Globus pallidus (tissue), 1 donor: ENCODE data around the gene FAM8A1.
"Not testable (repeated sequence)": the region's sequence is repeated elsewhere in the genome, so short reads cannot be mapped to it uniquely, and the experiment has no call there.

Source experiments
- DNase-seq: peaks from one replicate; pipeline ENCODE4 v3.0.0-alpha.2; 2015; ENCODE audit warnings: low spot score

Gene FAM8A1

GRCh38 chr6:17599877-17600526 is at the start of gene FAM8A1:
Gene FAM8A1, plus strand, starts transcription at chr6:17600302. Its CDS starts 108 bp downstream, at chr6:17600410.
- DNase-seq, result peak; percentile 95

- no peak for DNase-seq
Measured at GRCh38 chr6:17551383-17551958, 48.6 kb upstream of the FAM8A1 start.

GRCh38 chr6:17552861-17553260 is 47.2 kb upstream of the FAM8A1 start:
- no peak for DNase-seq

GRCh38 chr6:17556014-17556413 is 44.1 kb upstream of the FAM8A1 start:
- DNase-seq, result no peak

- no peak for DNase-seq
Measured at GRCh38 chr6:17562636-17563035, 37.5 kb upstream of the FAM8A1 start.

- no peak for DNase-seq
Measured at GRCh38 chr6:17565399-17565798, 34.7 kb upstream of the FAM8A1 start.

- DNase-seq, result no peak
Measured at GRCh38 chr6:17574866-17575560, 25.1 kb upstream of the FAM8A1 start.

GRCh38 chr6:17577059-17577458 is 23.0 kb upstream of the FAM8A1 start:
- no peak for DNase-seq

- peak; percentile 12 for DNase-seq
Measured at GRCh38 chr6:17580518-17581048, 19.5 kb upstream of the FAM8A1 start.

- DNase-seq, result not testable (repeated sequence)
Measured at GRCh38 chr6:17581282-17581681, 18.8 kb upstream of the FAM8A1 start.

GRCh38 chr6:17583811-17584210 is 16.3 kb upstream of the FAM8A1 start:
- DNase-seq, result no peak

- DNase-seq, result peak; percentile 84
Measured at GRCh38 chr6:17584241-17584803, 15.8 kb upstream of the FAM8A1 start.

- no peak for DNase-seq
Measured at GRCh38 chr6:17585766-17586490, 14.2 kb upstream of the FAM8A1 start.

GRCh38 chr6:17586623-17587022 is 13.5 kb upstream of the FAM8A1 start:
- not testable (repeated sequence) for DNase-seq

- no peak for DNase-seq
Measured at GRCh38 chr6:17588011-17588410, 12.1 kb upstream of the FAM8A1 start.

GRCh38 chr6:17589406-17590096 is 10.6 kb upstream of the FAM8A1 start:
- no peak for DNase-seq

GRCh38 chr6:17591287-17591686 is 8.8 kb upstream of the FAM8A1 start:
- DNase-seq, result no peak

- no peak for DNase-seq
Measured at GRCh38 chr6:17593246-17593645, 6.9 kb upstream of the FAM8A1 start.

- no peak for DNase-seq
Measured at GRCh38 chr6:17596085-17596484, 4.0 kb upstream of the FAM8A1 start.

- peak; percentile 50 for DNase-seq
Measured at GRCh38 chr6:17600527-17601385, 654 bp downstream of the FAM8A1 start.

- DNase-seq, result no peak
Measured at GRCh38 chr6:17601386-17601703, 1.2 kb downstream of the FAM8A1 start.
